HL-60 (cell line): ENCODE data around the gene VAMP5.

Experiments used
- DNase-seq, 2 experiments: peaks; one replicate each; pipeline ENCODE4 v3.0.0-alpha.2; 2010 to 2020; ENCODE audit warnings: low read depth in 1 of 2, low spot score in 1 of 2
- H3K27ac ChIP-seq: fragments of 250-450 bp; sonication (Bioruptor Pico); replicated peaks from 2 replicates; pipeline ENCODE4 v1.5.1; 2020; ENCODE audit warnings: mild to moderate bottlenecking, moderate library complexity
- H3K27me3 ChIP-seq: fragments of 250-450 bp; sonication (Bioruptor Pico); 2 replicates; pipeline ENCODE4 v1.5.1; 2021; ENCODE audit warnings: mild to moderate bottlenecking, moderate library complexity; ENCODE audit not compliant: insufficient read depth, poor library complexity, severe bottlenecking
- H3K4me3 ChIP-seq: replicated peaks from 2 replicates; pipeline ENCODE4 v1.5.1; 2011; ENCODE audit warnings: mild to moderate bottlenecking, control low read depth, low read length; ENCODE audit not compliant: insufficient read depth
- CTCF ChIP-seq: IDR thresholded peaks from one replicate; pipeline ENCODE4 v1.5.1; 2011; ENCODE audit warnings: low read length, control low read depth, inconsistent platforms; ENCODE audit not compliant: insufficient read depth
- GABPA ChIP-seq: IDR thresholded peaks from 2 replicates; pipeline ENCODE4 v1.6.1; 2012; ENCODE audit warnings: low read depth
- POLR2AphosphoS5 ChIP-seq: IDR thresholded peaks from 2 replicates; pipeline ENCODE4 v1.6.1; 2012; ENCODE audit warnings: low read depth
- REST ChIP-seq: IDR thresholded peaks from 2 replicates; pipeline ENCODE4 v1.6.1; 2012; ENCODE audit warnings: low read depth; ENCODE audit not compliant: insufficient replicate concordance
- SPI1 ChIP-seq: IDR thresholded peaks from 2 replicates; pipeline ENCODE4 v1.6.1; 2012; ENCODE audit warnings: low read depth, mild to moderate bottlenecking, borderline replicate concordance

VAMP5 gene

GRCh38 chr2:85561280-85562212 is 22.7 kb upstream of the VAMP5 start, which contains the start of gene GGCX:
Gene GGCX (minus strand): TSS chr2:85561493. CDS start chr2:85561428, 65 bp downstream.
- TF ChIP-seq POLR2AphosphoS5 (peak; percentile 93), CTCF (no peak), REST (peak; percentile 7), GABPA (no peak; the same call in 1 of the 2 replicates), SPI1 (peak; percentile 26; the same call in 1 of the 2 replicates)
- Histone ChIP-seq H3K4me3 (peak within 1 kb of the TSS; percentile 93), H3K27ac (peak within 1 kb of the TSS; percentile 86), H3K27me3 (no peaks in the 10 kb centered on the region)
- peak; percentile 93 to 97 for DNase-seq

GRCh38 chr2:85564144-85564563 is 20.1 kb upstream of the VAMP5 start:
- Histone ChIP-seq H3K27ac (peak overlapping the region; percentile 24), H3K4me3 (no peak overlapping the region), H3K27me3 (no peaks in the 10 kb centered on the region)
- TF ChIP-seq CTCF (no peak), GABPA (no peak), SPI1 (peak; percentile 77)
- peak; percentile 50 to 64 for DNase-seq

GRCh38 chr2:85566265-85566664 is 18.0 kb upstream of the VAMP5 start:
- TF ChIP-seq GABPA: no peak
- TF ChIP-seq REST: no peak
- TF ChIP-seq CTCF: no peak
- TF ChIP-seq POLR2AphosphoS5: no peak
- TF ChIP-seq SPI1: no peak
- no peak for DNase-seq
- Histone ChIP-seq H3K27ac (no peak overlapping the region), H3K4me3 (no peak overlapping the region), H3K27me3 (no peaks in the 10 kb centered on the region)
